Uterus (tissue), 2 donors: Measurements from ENCODE around the gene SETSIP.

ENCODE experiments used
- CTCF ChIP-seq, 4 experiments: fragments of 200-600 bp in 2 of 4; fragments of 450-650 bp in 2 of 4; sonication (generic) in 2 of 4; IDR thresholded peaks; one replicate each; pipeline ENCODE4 v1.5.1; 2016 to 2019; ENCODE audit warnings: antibody characterized with exemption in 4 of 4, mild to moderate bottlenecking in 2 of 4, moderate library complexity in 1 of 4
- POLR2A ChIP-seq, 2 donors: fragments of 450-650 bp; IDR thresholded peaks; one replicate each; pipeline ENCODE4 v1.6.1; 2016; ENCODE audit warnings: antibody characterized with exemption in 2 of 2, mild to moderate bottlenecking in 1 of 2, moderate library complexity in 1 of 2

- TF ChIP-seq CTCF (IDR thresholded peaks at IDR 0.05): no peak
- TF ChIP-seq POLR2A (IDR thresholded peaks at IDR 0.05): no peak
These were observed 48.4 kb downstream of the SETSIP start for GRCh38 chr1:92026806-92027205.
